Stimulated activated CD4-positive, alpha-beta T cell treated with anti-CD3 and anti-CD28 coated beads, Interleukin-15, amount 100 ng/mL, for 1 hour (primary cell): ENCODE measurements around the gene DPY19L2.
A peak's percentile ranks its signal among the peaks of the same experiment; 100 is the strongest.
"Not testable (repeated sequence)": the region's sequence is repeated elsewhere in the genome, so short reads cannot be mapped to it uniquely, and the experiment has no call there.

Experiments used
- DNase-seq, 2 donors: peaks; one replicate each; pipeline ENCODE4 v3.0.0-alpha.2; 2020; ENCODE audit warnings: low read depth in 1 of 2, low spot score in 1 of 2

The DPY19L2 gene

GRCh38 chr12:63668028-63668799 is at the start of gene DPY19L2:
DPY19L2 (minus strand) TSS chr12:63668493; CDS start chr12:63668393, 100 bp downstream.
- peak in 1 of 2 donors; percentile 26 for DNase-seq

- DNase-seq: not testable (repeated sequence)
Measured at GRCh38 chr12:63716891-63717290, 48.6 kb upstream of the DPY19L2 start.

GRCh38 chr12:63715107-63715625 is 46.9 kb upstream of the DPY19L2 start:
- not testable (repeated sequence) for DNase-seq

- not testable (repeated sequence) for DNase-seq
Measured at GRCh38 chr12:63714409-63714808, 46.1 kb upstream of the DPY19L2 start.

- not testable (repeated sequence) for DNase-seq
Measured at GRCh38 chr12:63713681-63714075, 45.4 kb upstream of the DPY19L2 start.

GRCh38 chr12:63712979-63713680 is 44.8 kb upstream of the DPY19L2 start:
- not testable (repeated sequence) for DNase-seq

GRCh38 chr12:63712376-63712974 is 44.2 kb upstream of the DPY19L2 start:
- DNase-seq: not testable (repeated sequence)

GRCh38 chr12:63711339-63711738 is 43.0 kb upstream of the DPY19L2 start:
- DNase-seq: not testable (repeated sequence)

- DNase-seq: no peak
Measured at GRCh38 chr12:63706336-63706735, 38.0 kb upstream of the DPY19L2 start.

- DNase-seq: not testable (repeated sequence)
Measured at GRCh38 chr12:63699678-63700382, 31.5 kb upstream of the DPY19L2 start.

GRCh38 chr12:63699011-63699410 is 30.7 kb upstream of the DPY19L2 start:
- not testable (repeated sequence) for DNase-seq

GRCh38 chr12:63690837-63691236 is 22.5 kb upstream of the DPY19L2 start:
- not testable (repeated sequence) for DNase-seq

- DNase-seq: not testable (repeated sequence)
Measured at GRCh38 chr12:63689141-63689540, 20.8 kb upstream of the DPY19L2 start.

GRCh38 chr12:63686623-63687022 is 18.3 kb upstream of the DPY19L2 start:
- DNase-seq: not testable (repeated sequence)

GRCh38 chr12:63685789-63686188 is 17.5 kb upstream of the DPY19L2 start:
- not testable (repeated sequence) for DNase-seq

GRCh38 chr12:63682617-63683016 is 14.3 kb upstream of the DPY19L2 start:
- not testable (repeated sequence) for DNase-seq

- DNase-seq: not testable (repeated sequence)
Measured at GRCh38 chr12:63680758-63681157, 12.5 kb upstream of the DPY19L2 start.

- DNase-seq: not testable (repeated sequence)
Measured at GRCh38 chr12:63672550-63672949, 4.3 kb upstream of the DPY19L2 start.

GRCh38 chr12:63669936-63670335 is 1.6 kb upstream of the DPY19L2 start:
- not testable (repeated sequence) for DNase-seq

- not testable (repeated sequence) for DNase-seq
Measured at GRCh38 chr12:63669427-63669826, 1.1 kb upstream of the DPY19L2 start.
